GM21390 (cell line): ENCODE results near the gene JMJD8.

Source experiments
- ATAC-seq: cut with Tn5 transposase; IDR thresholded peaks from one replicate; pipeline ENCODE4 v1.9.1; 2021; ENCODE audit not compliant: unreplicated experiment

JMJD8 gene

DNA sequence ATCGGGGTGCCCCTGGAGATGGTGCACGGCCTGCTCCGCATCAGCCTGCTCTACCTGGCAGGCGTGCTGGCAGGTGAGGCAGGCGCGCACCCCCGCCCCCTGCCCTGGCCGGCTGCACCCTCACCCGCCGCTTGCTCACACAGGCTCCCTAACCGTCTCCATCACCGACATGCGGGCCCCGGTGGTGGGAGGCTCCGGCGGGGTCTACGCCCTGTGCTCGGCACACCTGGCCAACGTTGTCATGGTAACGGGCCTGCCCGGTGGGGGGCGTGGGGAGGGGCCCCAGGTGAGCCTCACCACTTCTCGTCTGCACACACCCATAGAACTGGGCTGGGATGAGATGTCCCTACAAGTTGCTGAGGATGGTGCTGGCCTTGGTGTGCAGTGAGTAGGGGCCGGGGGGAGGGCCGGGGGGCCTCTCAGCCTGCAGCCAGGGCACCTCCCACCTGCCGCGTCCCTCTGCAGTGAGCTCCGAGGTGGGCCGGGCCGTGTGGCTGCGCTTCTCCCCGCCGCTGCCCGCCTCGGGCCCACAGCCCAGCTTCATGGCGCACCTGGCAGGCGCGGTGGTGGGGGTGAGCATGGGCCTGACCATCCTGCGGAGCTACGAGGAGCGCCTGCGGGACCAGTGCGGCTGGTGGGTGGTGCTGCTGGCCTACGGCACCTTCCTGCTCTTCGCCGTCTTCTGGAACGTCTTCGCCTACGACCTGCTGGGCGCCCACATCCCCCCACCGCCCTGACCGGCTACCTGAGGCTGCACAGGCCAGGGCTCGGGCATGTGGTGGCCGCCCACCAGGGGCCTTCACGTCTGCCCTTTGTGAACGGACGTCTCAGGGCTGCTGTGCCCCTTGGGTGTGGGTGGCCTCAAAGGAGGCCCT, 6.6 kb downstream of the JMJD8 start:
- no peak for ATAC-seq

DNA sequence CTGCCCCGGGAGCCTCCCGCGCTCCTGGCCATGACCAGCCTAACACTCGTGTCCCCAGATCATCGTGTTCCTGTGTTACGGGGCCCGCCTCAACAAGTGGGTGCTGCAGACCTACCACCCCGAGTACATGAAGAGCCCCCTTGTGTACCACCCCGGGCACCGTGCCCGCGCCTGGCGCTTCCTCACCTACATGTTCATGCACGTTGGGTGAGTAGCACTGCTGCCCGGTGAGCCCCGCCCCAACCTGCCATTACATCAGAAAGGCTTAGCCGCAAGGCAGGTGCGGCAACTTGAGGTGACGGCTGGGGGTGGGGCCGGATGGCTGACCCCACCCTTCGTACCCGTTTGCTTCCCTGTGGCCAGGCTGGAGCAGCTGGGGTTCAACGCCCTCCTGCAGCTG, 7.2 kb downstream of the JMJD8 start:
- ATAC-seq, result no peak

DNA sequence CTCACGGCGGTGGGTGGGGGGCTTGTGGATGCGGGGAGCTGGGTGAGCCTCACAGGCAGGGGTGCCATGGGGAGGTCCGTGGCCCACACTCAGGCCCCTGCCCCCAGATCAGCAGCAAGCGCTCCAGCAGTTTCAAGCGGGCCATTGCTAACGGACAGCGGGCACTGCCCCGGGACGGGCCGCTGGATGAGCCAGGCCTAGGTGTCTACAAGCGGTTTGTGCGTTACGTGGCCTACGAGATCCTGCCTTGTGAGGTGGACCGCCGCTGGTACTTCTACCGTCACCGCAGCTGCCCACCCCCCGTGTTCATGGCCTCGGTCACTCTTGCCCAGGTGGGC, 7.6 kb downstream of the JMJD8 start:
- ATAC-seq, result no peak

DNA sequence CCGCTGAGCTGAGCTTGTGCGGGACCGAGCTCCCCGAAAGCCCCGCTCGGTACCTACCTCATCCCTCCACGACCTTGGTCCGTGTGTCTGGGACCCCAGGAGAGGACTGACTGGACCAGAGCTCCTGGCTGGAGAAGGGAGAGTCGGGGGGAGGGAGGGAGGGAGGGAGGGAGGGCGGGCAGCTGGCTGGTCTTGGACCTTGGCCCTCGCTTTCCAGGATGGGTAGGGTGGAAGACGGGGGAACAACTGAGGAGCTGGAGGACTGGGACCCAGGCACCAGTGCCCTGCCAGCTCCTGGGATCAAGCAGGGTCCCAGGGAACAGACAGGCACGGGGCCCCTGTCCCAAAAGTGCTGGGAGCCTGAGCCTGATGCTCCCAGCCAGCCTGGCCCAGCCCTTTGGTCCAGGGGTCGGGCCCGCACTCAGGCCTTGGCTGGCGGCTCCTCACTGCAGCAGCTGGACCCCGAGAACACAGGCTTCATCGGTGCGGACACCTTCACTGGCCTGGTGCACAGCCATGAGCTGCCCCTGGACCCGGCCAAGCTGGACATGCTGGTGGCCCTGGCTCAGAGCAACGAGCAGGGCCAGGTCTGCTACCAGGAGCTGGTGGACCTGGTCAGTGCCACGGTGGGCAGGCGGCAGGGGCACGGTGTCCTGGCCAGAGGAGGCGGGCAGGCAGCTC, 8.1 kb downstream of the JMJD8 start:
- ATAC-seq, result no peak

DNA sequence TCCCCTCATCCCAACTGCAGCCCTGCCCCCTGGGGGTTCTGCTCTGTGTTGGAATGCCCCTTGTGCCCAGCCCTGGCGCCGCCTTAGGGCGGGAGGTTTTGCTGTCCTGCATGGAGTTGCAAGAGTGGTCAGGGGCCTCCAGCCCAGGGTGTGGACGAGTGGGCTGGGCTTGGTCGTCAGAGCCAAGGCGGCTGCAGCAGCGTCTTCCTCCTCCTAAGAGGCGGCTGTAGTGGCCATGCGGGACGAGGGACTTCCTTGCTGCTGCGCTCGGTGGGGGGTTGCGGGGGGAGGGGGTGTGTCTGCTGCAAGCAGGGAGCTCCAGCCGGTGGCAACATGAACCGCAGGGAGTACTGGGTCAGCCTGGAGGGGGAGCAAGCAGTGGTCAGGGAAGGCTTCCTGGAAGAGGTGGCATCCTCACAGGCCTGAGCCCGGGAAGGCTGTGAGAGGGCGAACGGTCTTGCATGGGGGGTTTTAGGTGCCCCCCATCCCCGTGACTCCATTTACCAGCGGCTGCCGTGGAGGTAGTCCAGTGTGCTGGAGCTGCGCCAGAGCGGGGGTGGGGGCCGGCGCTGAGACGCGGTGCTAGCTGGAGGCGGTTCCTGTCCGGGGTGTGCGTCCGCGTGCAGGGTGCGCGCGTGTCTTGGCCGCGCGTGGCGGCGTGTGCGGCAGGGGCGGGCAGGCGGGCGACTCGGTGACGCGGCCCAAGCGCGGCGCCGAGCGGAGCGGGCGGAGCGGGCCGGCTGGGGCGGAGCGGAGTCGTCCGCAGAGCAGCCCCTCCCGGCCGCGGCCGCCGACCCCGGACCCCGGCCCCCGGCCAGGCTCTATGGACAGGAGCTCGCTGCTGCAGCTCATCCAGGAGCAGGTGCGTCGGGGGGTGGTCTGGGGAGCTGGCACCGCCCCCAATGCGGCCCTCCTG, 8.9 kb downstream of the JMJD8 start, which contains the start of gene RHBDL1:
TSS of gene RHBDL1 (plus strand) at position 704 of the 916 bp plus-strand sequence. CDS start at position 824, 120 bp downstream.
- no peak for ATAC-seq

DNA sequence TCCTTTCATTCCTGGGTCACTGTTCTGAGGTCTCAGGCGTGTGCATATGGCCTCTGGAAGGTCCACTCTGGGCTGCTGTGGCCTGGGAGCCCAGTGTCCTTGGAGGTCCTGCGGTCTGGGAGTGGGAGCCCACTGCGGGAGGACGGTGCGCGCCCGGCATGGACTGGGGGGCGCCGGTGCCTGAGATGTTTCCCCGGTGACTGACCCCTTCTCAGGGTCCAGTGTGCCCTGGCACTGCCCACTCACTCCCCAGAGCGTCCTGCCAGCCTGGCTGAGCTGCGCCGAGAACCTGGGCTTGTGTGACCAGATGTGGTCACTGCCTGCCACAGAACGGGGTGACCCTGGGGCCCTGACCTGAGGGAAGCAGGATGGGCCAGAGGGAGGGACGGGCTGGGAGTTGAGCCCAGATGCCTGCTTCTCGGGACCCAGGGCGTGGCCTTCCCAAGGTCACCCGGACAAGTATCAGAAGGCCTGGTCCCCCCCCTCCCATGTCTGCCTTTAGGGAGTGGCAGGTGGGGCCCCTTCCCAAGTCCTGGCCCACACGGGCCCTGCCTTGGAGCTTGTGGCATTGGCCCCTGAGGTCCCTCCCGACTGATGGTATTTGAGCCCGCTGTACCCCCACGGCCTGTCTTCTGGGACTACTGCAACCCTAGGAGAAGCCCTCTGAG, 9.8 kb downstream of the JMJD8 start:
- no peak for ATAC-seq

DNA sequence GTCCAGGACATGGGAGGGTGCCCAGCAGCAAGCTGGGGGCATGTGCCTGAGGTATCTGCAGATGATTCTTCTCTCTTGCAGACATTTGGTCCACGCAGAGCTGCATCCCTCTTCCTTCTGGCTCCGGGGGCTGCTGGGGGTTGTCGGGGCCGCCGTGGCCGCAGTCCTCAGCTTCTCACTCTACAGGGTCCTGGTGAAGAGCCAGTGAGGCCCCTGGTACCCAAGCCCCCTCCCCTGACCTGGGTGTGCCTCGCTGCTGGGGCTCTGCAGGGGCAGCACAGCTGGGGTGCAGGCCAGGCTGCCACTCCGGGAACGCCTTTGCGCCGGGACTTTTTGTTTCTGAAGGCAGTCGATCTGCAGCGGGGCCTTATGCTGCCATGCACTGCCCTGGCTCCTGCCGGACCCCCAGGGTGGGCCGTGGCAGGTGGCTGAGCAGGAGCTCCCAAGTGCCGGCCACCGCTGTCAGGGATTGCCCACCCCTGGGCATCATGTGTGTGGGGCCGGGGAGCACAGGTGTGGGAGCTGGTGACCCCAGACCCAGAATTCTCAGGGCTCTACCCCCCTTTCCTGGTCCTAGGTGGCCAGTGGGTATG, 10.6 kb downstream of the JMJD8 start:
- ATAC-seq, result no peak

DNA sequence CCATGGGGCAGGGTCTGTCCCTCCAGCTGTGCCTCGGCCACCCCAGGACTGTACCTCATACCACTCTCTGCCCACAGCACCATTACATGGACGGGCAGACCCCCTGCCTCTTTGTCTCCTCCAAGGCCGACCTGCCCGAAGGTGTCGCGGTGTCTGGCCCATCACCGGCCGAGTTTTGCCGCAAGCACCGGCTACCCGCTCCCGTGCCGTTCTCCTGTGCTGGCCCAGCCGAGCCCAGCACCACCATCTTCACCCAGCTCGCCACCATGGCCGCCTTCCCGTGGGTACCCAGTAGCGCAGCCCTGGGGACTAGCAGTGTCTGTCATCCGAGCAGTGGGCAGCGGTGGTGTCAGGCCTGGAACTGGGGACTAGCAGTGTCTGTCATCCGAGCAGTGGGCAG, 11.3 kb downstream of the JMJD8 start:
- no peak for ATAC-seq

DNA sequence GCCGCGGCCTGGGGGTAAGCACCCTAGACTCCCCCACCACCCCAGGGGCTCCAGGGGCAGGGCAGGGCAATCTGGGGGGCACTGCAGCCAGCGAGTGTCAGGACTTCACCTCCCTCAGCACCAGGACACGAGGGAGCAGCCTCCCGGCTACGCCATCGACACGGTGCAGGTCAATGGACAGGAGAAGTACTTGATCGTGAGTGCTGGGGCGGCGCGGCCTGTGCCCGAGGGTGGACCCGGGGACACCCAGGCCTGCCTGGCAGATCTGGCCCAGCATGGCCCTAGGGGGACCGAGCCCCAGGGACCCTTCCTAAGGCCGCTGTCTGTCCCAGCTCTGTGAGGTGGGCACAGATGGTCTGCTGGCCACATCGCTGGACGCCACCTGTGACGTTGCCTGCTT, 11.8 kb downstream of the JMJD8 start:
- no peak for ATAC-seq

DNA sequence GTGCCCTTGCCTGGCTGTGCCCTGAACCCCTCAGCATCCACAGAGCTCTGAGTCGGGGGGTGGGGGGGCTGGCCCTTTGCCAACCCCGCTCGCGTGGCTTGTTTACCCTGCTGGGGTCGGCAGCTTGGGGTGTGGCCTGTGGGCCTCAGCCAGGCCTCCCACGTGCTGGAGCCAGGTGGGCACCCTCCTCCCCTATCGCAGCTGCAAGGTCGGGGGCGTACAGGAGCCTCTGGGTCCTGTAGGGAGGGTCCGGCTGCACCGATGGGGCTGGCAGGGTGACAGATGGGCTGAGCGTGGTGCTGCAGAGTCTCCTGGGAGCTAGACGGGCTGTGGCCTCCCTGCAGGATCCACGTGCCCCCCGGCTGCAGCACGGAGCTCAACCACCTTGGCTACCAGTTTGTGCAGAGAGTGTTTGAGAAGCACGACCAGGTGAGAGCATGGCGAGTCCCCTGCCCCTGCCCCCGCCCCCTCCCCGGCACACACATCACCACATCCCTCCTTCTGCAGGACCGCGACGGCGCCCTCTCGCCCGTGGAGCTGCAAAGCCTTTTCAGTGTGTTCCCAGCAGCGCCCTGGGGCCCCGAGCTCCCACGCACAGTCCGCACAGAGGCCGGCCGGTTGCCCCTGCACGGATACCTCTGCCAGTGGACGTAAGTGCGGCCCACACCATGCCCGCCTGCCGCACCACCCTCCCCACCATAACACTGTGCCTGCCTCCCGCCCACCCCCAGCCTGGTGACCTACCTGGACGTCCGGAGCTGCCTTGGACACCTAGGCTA, 12.6 kb downstream of the JMJD8 start:
- ATAC-seq, result no peak

DNA sequence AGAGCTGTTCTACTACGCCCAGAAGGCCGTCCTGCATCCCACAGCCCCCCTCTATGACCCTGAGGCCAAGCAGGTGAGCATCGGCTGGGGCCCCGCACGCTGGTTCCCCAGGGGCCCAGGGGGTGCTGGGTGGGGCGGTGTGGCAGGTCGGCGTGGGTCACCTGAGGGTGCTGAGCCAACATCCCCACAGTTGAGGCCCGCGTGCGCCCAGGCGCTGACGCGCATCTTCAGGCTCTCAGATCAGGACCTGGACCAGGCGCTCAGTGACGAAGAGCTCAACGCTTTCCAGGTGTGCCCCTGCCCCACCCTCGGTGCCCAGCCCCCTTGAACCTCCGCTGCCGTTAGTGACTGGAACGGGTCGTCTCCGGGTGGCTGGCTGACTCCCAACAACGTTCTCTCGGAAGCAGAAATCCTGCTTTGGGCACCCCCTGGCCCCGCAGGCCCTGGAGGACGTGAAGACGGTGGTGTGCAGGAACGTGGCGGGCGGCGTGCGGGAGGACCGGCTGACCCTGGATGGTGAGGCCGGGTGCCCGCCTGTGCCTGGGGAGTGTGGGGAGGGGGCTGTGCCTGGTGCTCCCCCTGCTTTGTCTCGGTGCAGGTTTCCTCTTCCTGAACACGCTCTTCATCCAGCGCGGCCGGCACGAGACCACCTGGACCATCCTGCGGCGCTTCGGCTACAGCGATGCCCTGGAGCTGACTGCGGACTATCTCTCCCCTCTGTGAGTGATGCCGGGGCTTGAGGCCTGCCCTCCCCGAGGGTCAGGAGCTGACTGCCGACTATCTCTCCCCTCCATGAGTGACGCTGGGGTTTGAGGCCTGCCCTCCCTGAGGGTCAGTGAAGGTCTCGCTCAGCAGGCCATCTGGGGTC, 13.4 kb downstream of the JMJD8 start:
- no peak for ATAC-seq

DNA sequence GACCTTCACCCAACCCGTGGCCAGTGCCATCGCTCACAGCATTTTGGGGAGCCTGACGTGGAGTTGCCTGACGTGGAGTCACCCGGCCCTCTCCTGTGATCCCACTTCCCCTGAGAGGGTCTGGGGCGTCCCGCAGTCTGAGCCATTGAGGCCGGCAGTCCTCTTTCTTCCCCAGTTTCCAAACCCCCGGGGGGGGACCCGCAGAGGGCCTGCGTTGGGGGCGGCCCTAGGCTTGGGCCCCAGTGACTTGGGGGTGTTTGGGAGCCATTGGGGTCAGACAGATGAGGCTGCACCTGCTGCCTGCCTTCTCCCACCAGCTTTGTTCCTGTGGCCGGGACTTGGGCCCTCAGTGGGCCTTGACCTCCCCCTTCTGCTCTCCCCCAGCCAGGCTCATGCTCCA, 14.5 kb downstream of the JMJD8 start:
- no peak for ATAC-seq

DNA sequence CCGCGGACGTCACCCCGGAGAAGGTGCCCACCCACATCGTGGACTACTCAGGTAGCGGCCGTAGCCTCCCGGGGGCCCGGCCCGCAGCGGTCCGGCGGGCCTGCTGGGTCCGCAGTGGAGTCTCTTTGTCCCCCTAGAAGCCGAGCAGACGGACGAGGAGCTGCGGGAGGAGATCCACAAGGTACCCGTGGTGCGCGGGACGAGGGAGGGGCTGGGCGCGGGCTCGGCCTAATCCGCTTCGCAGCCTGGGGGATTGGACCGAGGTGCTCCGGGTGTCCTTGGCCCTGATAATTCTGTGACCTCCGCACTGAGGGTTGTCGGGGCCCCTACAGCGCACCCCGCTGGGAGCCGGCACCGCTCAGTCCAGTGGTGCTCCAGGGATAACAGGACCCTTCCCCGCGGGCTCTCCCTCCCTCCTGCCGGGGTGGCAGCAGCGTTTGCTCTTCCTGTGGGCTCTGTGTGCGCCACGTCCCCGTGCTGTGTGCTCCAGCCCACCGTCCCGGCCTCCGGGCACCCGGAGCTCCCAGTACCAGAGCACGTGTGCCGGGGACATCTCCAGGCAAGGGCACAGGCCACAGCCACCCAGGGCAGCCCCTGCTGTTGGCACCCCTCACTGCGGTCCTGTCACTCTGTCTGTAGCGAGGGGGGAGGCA, 15.5 kb downstream of the JMJD8 start:
- no peak for ATAC-seq

DNA sequence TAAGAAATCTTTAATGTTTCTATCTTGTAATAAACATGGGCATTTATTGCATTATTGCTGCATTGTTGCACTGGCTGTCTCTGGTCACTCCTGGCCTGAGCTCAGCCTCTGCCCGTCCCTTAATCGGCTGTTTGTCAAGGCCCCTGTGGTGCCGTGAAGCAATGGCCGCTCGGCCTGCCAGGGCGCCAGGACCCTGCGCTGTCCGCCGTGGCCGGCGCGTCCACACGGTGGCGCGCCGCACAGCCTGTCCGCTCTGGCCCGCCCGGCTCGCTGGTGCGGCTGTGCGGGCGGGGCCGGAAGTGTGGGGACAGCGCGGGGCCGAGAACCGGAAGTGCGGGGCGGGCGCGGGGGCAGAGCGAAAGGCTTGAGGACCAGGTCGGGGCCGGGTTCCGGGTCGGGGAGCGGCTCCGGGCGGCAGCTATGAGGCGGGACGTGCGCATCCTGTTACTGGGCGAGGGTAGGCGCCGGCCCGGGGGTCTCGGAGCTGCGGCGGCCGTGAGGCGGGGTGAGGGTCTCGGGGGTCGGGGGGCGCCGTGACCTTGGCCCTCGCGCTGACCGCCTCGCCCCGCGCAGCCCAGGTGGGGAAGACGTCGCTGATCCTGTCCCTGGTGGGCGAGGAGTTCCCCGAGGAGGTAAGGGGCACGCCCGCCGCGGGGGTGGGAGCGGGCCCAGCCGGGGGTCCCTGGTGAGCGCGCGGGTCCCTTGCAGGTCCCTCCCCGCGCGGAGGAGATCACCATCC, 16.2 kb downstream of the JMJD8 start, which contains the start of gene RHOT2:
TSS of gene RHOT2 (plus strand) at position 353 of the 739 bp plus-strand sequence. CDS start at position 421, 68 bp downstream.
- ATAC-seq, result peak; percentile 82

DNA sequence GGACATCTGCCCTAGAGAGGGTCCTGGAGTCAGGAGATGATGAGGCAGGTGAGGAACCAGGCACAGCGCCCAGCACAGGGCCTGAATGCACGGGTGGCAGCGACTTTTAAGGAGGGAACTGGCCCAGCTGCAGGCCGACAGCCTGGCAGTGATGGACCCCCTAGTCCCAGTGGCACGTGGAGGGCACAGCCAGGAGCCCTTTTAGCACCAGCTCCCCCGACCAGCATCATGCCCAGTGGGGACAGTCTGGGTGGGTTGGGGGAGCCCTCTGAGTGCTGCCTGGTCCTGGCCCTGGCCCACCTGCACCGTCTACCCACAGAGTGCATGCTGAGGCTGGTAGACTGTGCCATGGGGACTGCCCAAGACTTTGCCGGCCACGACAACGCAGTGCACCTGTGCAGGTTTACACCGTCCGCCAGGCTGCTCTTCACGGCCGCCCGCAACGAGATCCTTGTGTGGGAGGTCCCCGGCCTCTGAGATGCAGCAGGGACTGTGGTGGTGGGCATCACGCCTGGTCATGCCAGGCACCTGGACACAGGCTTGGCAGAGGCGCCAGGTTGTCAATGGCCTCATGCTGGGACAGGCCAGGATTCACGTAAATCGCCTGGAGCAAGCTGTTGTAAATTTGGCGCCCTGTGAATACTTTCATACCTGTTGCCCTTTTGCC, 16.9 kb downstream of the JMJD8 start:
- no peak for ATAC-seq

DNA sequence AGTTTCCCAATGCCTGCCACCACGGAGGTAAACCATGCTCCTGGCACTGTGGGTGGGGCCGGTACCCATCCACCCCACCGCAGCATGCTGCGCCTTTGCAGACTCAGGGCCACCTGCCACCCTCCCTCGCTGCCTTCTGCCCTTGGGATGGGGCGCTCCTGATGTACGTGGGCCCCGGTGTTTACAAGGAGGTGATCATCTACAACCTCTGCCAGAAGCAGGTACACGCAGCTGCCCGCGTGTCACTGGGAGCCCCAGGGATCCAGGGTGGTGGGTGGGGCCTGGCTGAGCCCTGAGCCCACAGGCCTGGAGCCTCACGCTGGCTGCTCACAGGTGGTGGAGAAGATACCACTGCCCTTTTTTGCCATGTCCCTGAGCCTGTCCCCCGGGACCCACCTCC, 17.6 kb downstream of the JMJD8 start:
- no peak for ATAC-seq

DNA sequence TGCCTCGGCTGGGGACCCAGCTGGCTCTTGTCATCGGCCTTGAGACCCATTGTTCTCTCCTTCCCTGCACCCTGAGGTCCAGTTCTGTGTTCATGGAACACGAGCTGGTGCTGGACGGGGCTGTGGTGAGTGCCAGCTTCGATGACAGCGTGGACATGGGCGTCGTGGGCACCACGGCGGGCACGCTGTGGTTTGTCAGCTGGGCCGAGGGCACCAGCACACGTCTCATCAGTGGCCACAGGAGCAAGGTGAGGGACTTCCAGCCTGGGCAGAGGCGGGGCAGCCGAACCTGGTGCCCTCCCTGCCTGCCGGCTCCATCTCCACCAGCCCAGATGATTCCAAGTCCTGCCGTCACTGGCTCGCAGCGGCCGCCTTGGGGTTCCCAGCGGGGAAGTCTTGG, 21.5 kb downstream of the JMJD8 start:
- ATAC-seq, result no peak
